Lung microvascular endothelial cell (primary cell): ENCODE measurements around the gene TYW5. TPM values are rescaled to one million over a fixed set of nuclear protein-coding genes. Genes with fewer than 3 reads are reported as not detected.
"Not testable (repeated sequence)": the region's sequence is repeated elsewhere in the genome, so short reads cannot be mapped to it uniquely, and the experiment has no call there.

Source experiments
- DNase-seq, 2 donors: peaks; one replicate each; pipeline versions ENCODE4 v3.0.0 to v3.0.0-alpha.2; 2010; ENCODE audit warnings: low read depth in 2 of 2
- total RNA-seq: library from RNA; depleted of rRNA; stranded (reverse); fragments of >200 nt; gene quantifications from 2 replicates; pipeline ENCODE4 v1.2.1, GENCODE V29; 2014

The TYW5 gene
- total RNA-seq, 1 donor from 2014 or later: 4.4 TPM

DNA sequence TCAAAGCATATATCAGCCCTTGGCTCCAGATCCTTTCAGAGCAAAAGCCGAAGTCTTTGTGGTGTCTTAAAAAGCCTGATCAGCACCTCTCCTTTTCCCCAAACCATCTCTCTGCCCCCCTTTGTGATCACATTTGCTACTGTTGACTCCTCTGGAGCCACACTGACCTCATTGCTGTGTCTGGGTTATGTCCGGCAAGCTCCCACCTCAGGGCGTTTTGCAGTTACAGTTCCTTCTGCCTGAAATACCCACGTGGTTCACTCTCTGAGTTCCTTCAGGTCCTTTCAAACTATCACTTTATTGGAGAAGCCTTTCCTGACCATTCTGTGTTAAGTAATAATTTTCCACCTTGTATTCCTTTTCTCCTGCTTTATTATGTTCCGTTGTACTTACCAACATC, 32.4 kb downstream of the TYW5 start:
- no peak for DNase-seq

DNA sequence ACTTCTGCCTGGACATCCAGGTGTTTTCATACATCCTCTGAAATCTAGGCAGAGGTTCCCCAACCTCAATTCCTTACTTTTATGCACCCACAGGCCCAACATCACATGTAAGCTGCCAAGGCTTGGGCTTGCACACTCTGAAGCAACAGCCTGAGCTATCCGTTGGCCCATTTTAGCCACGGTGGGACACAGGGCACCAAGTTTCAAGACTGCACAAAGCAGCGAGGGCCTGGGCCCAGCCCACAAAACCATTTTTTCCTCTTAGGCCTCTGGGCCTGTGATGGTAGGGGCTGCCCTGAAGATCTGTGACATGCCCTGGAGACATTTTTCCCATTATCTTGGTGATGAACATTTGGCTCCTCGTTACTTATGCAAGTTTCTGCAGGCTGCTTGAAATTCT, 38.3 kb downstream of the TYW5 start:
- DNase-seq: no peak

DNA sequence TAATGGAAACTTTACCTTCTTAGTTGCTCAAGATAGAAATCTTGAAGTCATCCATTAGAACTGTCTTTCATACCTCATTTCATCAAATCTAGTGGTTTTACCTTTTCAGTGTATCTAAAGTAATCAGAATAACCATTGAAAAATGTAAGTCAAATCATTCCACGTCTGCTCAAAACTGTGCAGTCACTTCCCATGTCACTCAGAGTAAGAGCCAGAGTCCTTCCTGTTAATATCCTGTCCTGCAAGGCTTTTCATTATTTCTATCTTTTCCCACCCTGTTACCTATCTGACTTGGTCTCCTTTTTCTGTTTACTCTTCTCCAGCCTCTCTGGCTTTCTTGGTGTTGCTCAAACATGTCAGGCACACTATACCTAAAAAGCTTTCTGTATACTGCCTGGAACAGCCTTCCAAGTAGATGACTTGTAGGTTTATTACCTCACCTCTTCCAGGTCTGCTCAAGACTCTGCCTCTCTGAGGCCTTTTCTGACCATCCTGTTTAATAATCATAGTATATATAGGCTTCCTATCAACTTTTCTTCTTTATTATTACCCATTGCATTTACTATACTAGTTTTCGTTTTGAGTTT, 40.8 kb downstream of the TYW5 start:
- peak; percentile 31 to 35 for DNase-seq

DNA sequence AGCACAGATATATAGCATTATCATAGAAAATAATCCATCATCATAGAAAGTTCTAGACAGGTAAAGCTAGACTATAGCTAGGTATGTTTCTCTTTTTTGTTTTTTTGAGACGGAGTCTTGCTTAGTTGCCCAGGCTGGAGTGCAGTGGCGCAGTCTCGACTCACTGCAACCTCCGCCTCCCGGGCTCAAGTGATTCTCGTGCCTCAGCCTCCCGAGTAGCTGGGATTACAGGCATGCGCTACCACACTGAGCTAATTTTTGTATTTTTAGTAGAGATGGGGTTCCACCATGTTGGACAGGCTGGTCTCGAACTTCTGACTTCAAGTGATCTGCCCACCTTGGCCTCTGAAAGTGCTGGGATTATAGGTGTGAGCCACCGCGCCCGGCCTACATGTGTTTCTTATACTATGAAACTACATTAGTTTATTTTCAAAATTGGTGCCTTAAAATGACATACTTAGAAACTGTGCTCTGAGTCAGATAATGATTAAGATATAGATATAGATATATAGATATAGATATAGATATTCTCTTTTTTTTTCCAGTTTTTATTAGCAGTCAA, 42.7 kb downstream of the TYW5 start:
- not testable (repeated sequence) for DNase-seq

- no peak for DNase-seq
Measured at GRCh38 chr2:199911877-199912161, 43.5 kb downstream of the TYW5 start.

GRCh38 chr2:199911052-199911876, 44.0 kb downstream of the TYW5 start, which contains the start of gene C2orf69:
Gene C2orf69, plus strand, starts transcription at chr2:199911293. Its CDS starts 146 bp downstream, at chr2:199911439.
- DNase-seq: peak; percentile 96 to 98

- DNase-seq: no peak
Measured at GRCh38 chr2:199910338-199911051, 44.8 kb downstream of the TYW5 start.

GRCh38 chr2:199907008-199907714, 48.1 kb downstream of the TYW5 start:
- no peak for DNase-seq

DNA sequence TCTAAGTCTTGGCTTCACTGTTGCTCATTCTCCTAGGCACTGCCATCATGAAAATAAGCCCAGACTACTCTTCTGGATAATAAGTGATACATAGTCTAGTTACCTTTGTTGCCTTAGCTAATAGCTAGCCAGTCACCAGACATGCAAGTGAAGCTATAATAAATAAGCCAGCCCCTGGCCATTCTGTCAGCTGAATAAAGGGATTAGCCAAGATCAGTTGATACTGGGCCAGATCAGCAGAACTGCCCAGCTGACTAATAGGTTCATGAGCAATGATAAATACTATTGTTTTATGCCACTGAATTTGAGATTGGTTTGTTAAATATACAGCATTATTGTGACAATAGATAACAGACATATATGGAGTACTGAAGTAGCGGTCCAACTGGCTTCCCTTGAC, 52.2 kb downstream of the TYW5 start:
- no peak for DNase-seq

DNA sequence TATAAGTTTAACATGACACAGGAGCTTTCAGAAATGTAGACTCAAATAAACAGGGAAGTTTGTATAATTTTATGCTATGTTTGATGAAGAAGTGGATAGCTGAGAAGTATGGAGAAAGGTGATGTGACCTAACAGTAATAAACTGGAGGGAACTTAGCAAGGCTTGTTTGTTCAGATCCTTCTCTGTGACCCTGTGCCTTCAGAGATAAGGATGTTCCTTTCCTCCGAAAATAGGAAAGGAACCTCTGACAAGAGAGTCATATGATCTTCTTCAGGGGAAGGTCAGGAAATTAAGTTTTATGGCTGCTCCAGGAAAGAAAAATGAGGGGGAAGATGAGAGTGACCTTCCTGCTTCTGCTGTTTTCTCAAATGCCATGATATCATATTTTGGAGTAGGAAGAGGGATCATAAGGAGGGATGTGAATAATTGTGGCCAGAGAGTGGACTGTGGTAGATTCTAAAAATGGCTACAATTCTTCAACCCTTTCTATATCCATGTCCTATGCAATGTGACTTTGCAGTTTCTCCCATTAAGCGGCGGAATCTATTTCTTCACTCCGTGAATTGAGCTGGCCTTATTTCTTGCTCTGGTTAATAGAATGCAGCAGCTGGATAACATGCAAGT, 52.7 kb downstream of the TYW5 start:
- no peak for DNase-seq

GRCh38 chr2:199901942-199902341, 53.3 kb downstream of the TYW5 start:
- no peak for DNase-seq

DNA sequence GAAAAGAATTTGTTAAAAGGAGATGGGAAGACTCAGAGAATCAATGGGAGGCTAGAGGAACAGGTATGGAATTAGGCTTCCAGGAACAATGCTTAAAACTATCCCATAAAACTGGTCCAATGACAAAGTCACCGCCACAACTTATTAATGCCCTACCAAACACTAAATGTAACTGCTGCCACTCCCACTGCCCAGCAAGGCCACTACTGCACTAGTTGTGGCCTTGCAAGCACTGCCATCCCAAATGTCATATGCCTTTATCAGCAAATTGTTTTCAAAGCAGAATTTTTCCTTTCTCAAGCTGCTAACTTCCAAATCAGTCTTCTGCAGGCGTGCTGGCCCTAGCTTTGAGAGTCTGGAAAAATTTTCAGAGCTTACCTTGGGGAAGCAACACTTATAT, 58.7 kb downstream of the TYW5 start:
- DNase-seq: no peak

DNA sequence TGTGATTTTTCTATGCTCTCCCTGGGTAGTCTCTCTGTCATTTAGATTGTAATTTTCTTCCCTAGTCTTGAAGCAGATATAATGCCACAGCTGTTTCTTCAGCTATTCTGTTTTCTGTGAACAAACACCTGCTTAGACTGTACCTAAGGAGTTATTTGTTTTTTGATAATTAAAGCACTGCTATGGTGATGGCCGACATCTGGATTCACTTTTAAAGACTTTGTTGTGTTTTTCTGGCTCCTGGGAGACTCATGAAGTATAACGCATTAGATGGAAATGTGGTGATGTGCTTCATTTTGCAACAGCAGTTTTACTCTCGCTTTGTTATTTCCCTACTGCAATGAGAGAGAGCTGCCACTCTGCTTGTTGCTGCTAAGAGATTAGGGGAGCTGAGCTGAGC, 59.9 kb downstream of the TYW5 start:
- DNase-seq: no peak

- no peak for DNase-seq
Measured at GRCh38 chr2:199883474-199884212, 71.6 kb downstream of the TYW5 start.

DNA sequence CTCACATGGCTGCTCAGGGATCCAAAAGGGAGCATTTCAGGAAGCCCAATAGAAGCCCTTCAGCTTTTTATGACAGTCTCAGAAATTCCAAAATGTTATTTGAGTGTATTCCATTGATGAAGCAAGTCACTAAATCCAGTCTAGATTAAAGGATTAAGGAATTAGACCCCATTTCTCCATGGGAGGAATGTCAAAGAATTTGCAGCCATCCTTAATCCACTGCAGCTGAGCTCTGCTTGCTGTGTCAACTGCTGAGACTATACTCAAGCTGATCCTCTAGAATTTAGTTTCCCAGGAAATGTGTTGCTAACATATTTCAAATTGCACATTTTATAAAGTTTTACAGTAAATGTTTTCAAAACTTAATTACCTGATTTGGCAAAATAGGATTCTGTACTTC, 72.6 kb downstream of the TYW5 start:
- no peak for DNase-seq

Other genes with a start within 250 kb of the TYW5 start
- gene FTCDNL1, start 104.3 kb downstream of the TYW5 start, total RNA-seq: 0.40 and 0.44 TPM in 2 replicates
- gene C2orf69, start 44.2 kb downstream of the TYW5 start, total RNA-seq: 6.3 TPM in 2 replicates
- 23.1 and 26.0 TPM in 2 replicates for gene MAIP1, start 91 bp upstream of the TYW5 start, total RNA-seq